Measurements from ENCODE around the gene KDM4B. TPM values are rescaled to one million over a fixed set of nuclear protein-coding genes. Genes with fewer than 3 reads are reported as not detected.

Gene KDM4B
- total and polyA plus RNA-seq, 2 donors from 2014 or later, result 6.6 to 35.7 TPM

- peaks cover 0 to 10% (median 5%) of the 10 kb centered on the region in 3 donors for H3K9me3 ChIP-seq (ENCODE audit: control insufficient read depth in 2 of 3, insufficient read depth in 1 of 3, low read length in 3 of 3)
- H3K4me1 ChIP-seq (ENCODE audit: control insufficient read depth in 2 of 3, insufficient read depth in 2 of 3, low read depth in 1 of 3, low read length in 3 of 3), result peaks cover 0 to 20% (median 13%) of the 10 kb centered on the region in 3 donors
- no peak for DNase-seq
- H3K9ac ChIP-seq (ENCODE audit: low read length in 3 of 3), result no peak overlapping the region
- no peak overlapping the region for H3K4me3 ChIP-seq (ENCODE audit: low read length in 3 of 3)
- H3K27me3 ChIP-seq (ENCODE audit: control insufficient read depth, insufficient read depth, low read length), result no peaks in the 10 kb centered on the region
- intact Hi-C loops (cut with DNase I), result no loop called here
- peak overlapping the region; percentile 0 to 26 for H3K27ac ChIP-seq (ENCODE audit: low read depth in 2 of 2, low read length in 2 of 2)
- no peak for FAIRE-seq
- peaks cover 0 to 3% (median 0%) of the 10 kb centered on the region in 3 donors for H3K36me3 ChIP-seq (ENCODE audit: control insufficient read depth in 2 of 3, insufficient read depth in 3 of 3, low read length in 3 of 3)
- no peak for TF ChIP-seq CTCF (IDR thresholded peaks at IDR 0.05; ENCODE audit: borderline replicate concordance, extremely low read depth, insufficient read depth)
These were observed 135.0 kb downstream of the KDM4B start for GRCh38 chr19:5103812-5104410.

GRCh38 chr19:5104871-5105351 lies 136.0 kb downstream of the KDM4B start:
- no peak for TF ChIP-seq CTCF (IDR thresholded peaks at IDR 0.05; ENCODE audit: borderline replicate concordance, extremely low read depth, insufficient read depth)
- H3K9me3 ChIP-seq (ENCODE audit: control insufficient read depth in 2 of 3, insufficient read depth in 1 of 3, low read length in 3 of 3), result peaks cover 0 to 2% (median 2%) of the 10 kb centered on the region in 3 donors
- H3K4me1 ChIP-seq (ENCODE audit: control insufficient read depth in 2 of 3, insufficient read depth in 2 of 3, low read depth in 1 of 3, low read length in 3 of 3), result peaks cover 0 to 20% (median 13%) of the 10 kb centered on the region in 3 donors
- no peak overlapping the region for H3K9ac ChIP-seq (ENCODE audit: low read length in 3 of 3)
- no peak overlapping the region for H3K4me3 ChIP-seq (ENCODE audit: low read length in 3 of 3)
- peaks cover 0 to under 1% (median 0%) of the 10 kb centered on the region in 3 donors for H3K36me3 ChIP-seq (ENCODE audit: control insufficient read depth in 2 of 3, insufficient read depth in 3 of 3, low read length in 3 of 3)
- no peak for FAIRE-seq
- H3K27me3 ChIP-seq (ENCODE audit: control insufficient read depth, insufficient read depth, low read length), result no peaks in the 10 kb centered on the region
- intact Hi-C loops (cut with DNase I), result no loop called here
- H3K27ac ChIP-seq (ENCODE audit: low read depth in 2 of 2, low read length in 2 of 2), result peak overlapping the region; percentile 16 to 38
- DNase-seq, result no peak

GRCh38 chr19:5106191-5106726 lies 137.3 kb downstream of the KDM4B start:
- Histone ChIP-seq H3K4me1 (ENCODE audit: control insufficient read depth in 2 of 3, insufficient read depth in 2 of 3, low read depth in 1 of 3, low read length in 3 of 3) (peaks cover 0 to 20% (median 13%) of the 10 kb centered on the region in 3 donors), H3K9ac (ENCODE audit: low read length in 3 of 3) (no peak overlapping the region), H3K27me3 (ENCODE audit: control insufficient read depth, insufficient read depth, low read length) (no peaks in the 10 kb centered on the region), H3K27ac (ENCODE audit: low read depth in 2 of 2, low read length in 2 of 2) (no peak overlapping the region), H3K36me3 (ENCODE audit: control insufficient read depth in 2 of 3, insufficient read depth in 3 of 3, low read length in 3 of 3) (no peaks in the 10 kb centered on the region), H3K9me3 (ENCODE audit: control insufficient read depth in 2 of 3, insufficient read depth in 1 of 3, low read length in 3 of 3) (no peaks in the 10 kb centered on the region), H3K4me3 (ENCODE audit: low read length in 3 of 3) (no peak overlapping the region)
- FAIRE-seq (no peak), DNase-seq (no peak)
- intact Hi-C loops (cut with DNase I), result no loop called here
- no peak for TF ChIP-seq CTCF (IDR thresholded peaks at IDR 0.05; ENCODE audit: borderline replicate concordance, extremely low read depth, insufficient read depth)
